ENCODE measurements around the gene RAD50. TPM values are rescaled to one million over a fixed set of nuclear protein-coding genes. Genes with fewer than 3 reads are reported as not detected.
"Not testable (repeated sequence)": the region's sequence is repeated elsewhere in the genome, so short reads cannot be mapped to it uniquely, and the experiment has no call there.

RAD50 gene
- 10 to 100 TPM; 34.2 to 36.1 TPM for total RNA-seq
- polyA plus RNA-seq = 10 to 100 TPM; 12.0 to 30.2 (median 20.0) TPM
- 3.9 to 9.8 (median 8.4) reads per million in 6 experiments for total RNA-seq

GRCh38 chr5:132556763-132557477, at the start of gene RAD50:
Gene RAD50 (plus strand): TSS chr5:132556977. CDS start chr5:132557325, 348 bp downstream.
- POLR2A ChIA-PET = interaction anchor here (0.7 to 1.3 kb wide), 11 partner anchors 28 to 494 kb away, joined by 3 to 7 read pairs (median 3); partner anchors contain the start of genes CCNI2, GDF9, IRF1 and KIF3A
- Mint-ChIP-seq H3K36me3 (peaks cover 0 to 4% (median 0%) of the 10 kb centered on the region in 3 donors), H3K27ac (peak within 1 kb of the TSS; percentile 93 to 99 (median 97)), H3K27me3 (no peaks in the 10 kb centered on the region), H3K4me3 (peak within 1 kb of the TSS; percentile 92 to 99 (median 97)), H3K4me1 (peaks cover 9 to 29% (median 22%) of the 10 kb centered on the region in 4 donors), H3K9me3 (no peaks in the 10 kb centered on the region)
- peak; percentile 95 to 96 for ATAC-seq
- DNase-seq = peak; percentile 84 to 95 (median 92)

GRCh38 chr5:132510076-132510475, 46.7 kb upstream of the RAD50 start:
- H3K27me3 Mint-ChIP-seq = peaks cover 14 to 47% (median 17%) of the 10 kb centered on the region in 5 donors
- H3K4me1 Mint-ChIP-seq = peaks cover 0 to 4% (median 0%) of the 10 kb centered on the region in 4 donors
- H3K27ac Mint-ChIP-seq = no peak overlapping the region
- peaks cover 0 to 16% (median 8%) of the 10 kb centered on the region in 9 donors for H3K9me3 Mint-ChIP-seq
- POLR2A ChIA-PET = interaction anchor here (0.8 kb wide), 1 partner anchor 136 kb away, joined by 3 read pairs; no protein-coding TSS in a partner anchor
- no peaks in the 10 kb centered on the region for H3K36me3 Mint-ChIP-seq
- DNase-seq = no peak
- no peak overlapping the region for H3K4me3 Mint-ChIP-seq
- ATAC-seq = no peak

GRCh38 chr5:132513618-132514336, 43.0 kb upstream of the RAD50 start:
- H3K36me3 Mint-ChIP-seq, DNase-seq, H3K4me1 Mint-ChIP-seq, H3K4me3 Mint-ChIP-seq, POLR2A ChIA-PET, H3K27ac Mint-ChIP-seq, ATAC-seq: not testable (repeated sequence)
- Mint-ChIP-seq H3K9me3 (peaks cover 0 to 16% (median 8%) of the 10 kb centered on the region in 9 donors), H3K27me3 (peaks cover 8 to 20% (median 16%) of the 10 kb centered on the region in 5 donors)

GRCh38 chr5:132522067-132522466, 34.7 kb upstream of the RAD50 start:
- not testable (repeated sequence) for H3K27ac Mint-ChIP-seq, H3K4me3 Mint-ChIP-seq, H3K9me3 Mint-ChIP-seq, ATAC-seq, DNase-seq, H3K27me3 Mint-ChIP-seq, H3K36me3 Mint-ChIP-seq
- peaks cover 2 to 32% (median 5%) of the 10 kb centered on the region in 4 donors for H3K4me1 Mint-ChIP-seq
- POLR2A ChIA-PET = interaction anchor here (0.7 kb wide), 1 partner anchor 84 kb away, joined by 4 read pairs; no protein-coding TSS in a partner anchor

GRCh38 chr5:132524877-132525276, 31.9 kb upstream of the RAD50 start:
- H3K36me3 Mint-ChIP-seq, H3K27me3 Mint-ChIP-seq, DNase-seq, POLR2A ChIA-PET, ATAC-seq, H3K9me3 Mint-ChIP-seq, H3K4me3 Mint-ChIP-seq: not testable (repeated sequence)
- Mint-ChIP-seq H3K4me1 (peaks cover 6 to 49% (median 14%) of the 10 kb centered on the region in 4 donors), H3K27ac (peak overlapping the region in 2 of 10 donors; percentile 49 to 51)

GRCh38 chr5:132525299-132525724, 31.5 kb upstream of the RAD50 start:
- Mint-ChIP-seq H3K4me3 (peak overlapping the region in 2 of 10 donors; percentile 12 to 16), H3K36me3 (no peaks in the 10 kb centered on the region), H3K27ac (peak overlapping the region in 1 of 10 donors; percentile 49), H3K9me3 (peaks cover 0 to 5% (median 0%) of the 10 kb centered on the region in 9 donors), H3K27me3 (no peaks in the 10 kb centered on the region), H3K4me1 (peaks cover 6 to 49% (median 14%) of the 10 kb centered on the region in 4 donors)
- POLR2A ChIA-PET = no interaction called here
- no peak for ATAC-seq
- DNase-seq = no peak

GRCh38 chr5:132526290-132526973, 30.3 kb upstream of the RAD50 start:
- Mint-ChIP-seq H3K27ac (no peak overlapping the region), H3K27me3 (no peaks in the 10 kb centered on the region), H3K4me1 (peaks cover 6 to 43% (median 14%) of the 10 kb centered on the region in 4 donors), H3K36me3 (no peaks in the 10 kb centered on the region), H3K9me3 (no peaks in the 10 kb centered on the region), H3K4me3 (peak overlapping the region in 2 of 10 donors; percentile 7 to 55)
- DNase-seq = peak in 7 of 10 donors; percentile 11 to 67 (median 45)
- peak; percentile 70 to 87 for ATAC-seq
- POLR2A ChIA-PET = no interaction called here

GRCh38 chr5:132526974-132527564, 29.7 kb upstream of the RAD50 start:
- H3K4me3 Mint-ChIP-seq = no peak overlapping the region
- no peaks in the 10 kb centered on the region for H3K36me3 Mint-ChIP-seq
- H3K27me3 Mint-ChIP-seq = no peaks in the 10 kb centered on the region
- ATAC-seq (no peak), DNase-seq (no peak)
- H3K27ac Mint-ChIP-seq = no peak overlapping the region
- H3K9me3 Mint-ChIP-seq = no peaks in the 10 kb centered on the region
- H3K4me1 Mint-ChIP-seq = peaks cover 6 to 43% (median 14%) of the 10 kb centered on the region in 4 donors
- POLR2A ChIA-PET = no interaction called here

GRCh38 chr5:132528021-132528420, 28.8 kb upstream of the RAD50 start:
- Mint-ChIP-seq H3K36me3 (no peaks in the 10 kb centered on the region), H3K9me3 (no peaks in the 10 kb centered on the region), H3K4me3 (no peak overlapping the region), H3K27ac (peak overlapping the region in 1 of 10 donors; percentile 61), H3K4me1 (peaks cover 6 to 43% (median 14%) of the 10 kb centered on the region in 4 donors), H3K27me3 (peaks cover 0 to 3% (median 0%) of the 10 kb centered on the region in 5 donors)
- DNase-seq = no peak
- ATAC-seq = no peak
- POLR2A ChIA-PET = no interaction called here

- H3K36me3 Mint-ChIP-seq = no peaks in the 10 kb centered on the region
- H3K9me3 Mint-ChIP-seq = no peaks in the 10 kb centered on the region
- peak overlapping the region in 1 of 10 donors; percentile 5 for H3K4me3 Mint-ChIP-seq
- peaks cover 0 to 3% (median 0%) of the 10 kb centered on the region in 5 donors for H3K27me3 Mint-ChIP-seq
- H3K27ac Mint-ChIP-seq = peak overlapping the region in 6 of 10 donors; percentile 11 to 78 (median 34)
- peaks cover 6 to 43% (median 14%) of the 10 kb centered on the region in 4 donors for H3K4me1 Mint-ChIP-seq
- POLR2A ChIA-PET = interaction anchor here (0.7 kb wide), 1 partner anchor 28 kb away, joined by 3 read pairs; the partner anchor contains the start of gene RAD50
- ATAC-seq (peak; percentile 42 to 87), DNase-seq (peak in 3 of 10 donors; percentile 2 to 25 (median 22))
Measured at GRCh38 chr5:132528866-132529634, 27.7 kb upstream of the RAD50 start.

- POLR2A ChIA-PET = no interaction called here
- H3K27me3 Mint-ChIP-seq = peaks cover 2 to 15% (median 5%) of the 10 kb centered on the region in 5 donors
- no peak overlapping the region for H3K27ac Mint-ChIP-seq
- no peak overlapping the region for H3K4me3 Mint-ChIP-seq
- H3K36me3 Mint-ChIP-seq = no peaks in the 10 kb centered on the region
- DNase-seq (no peak), ATAC-seq (no peak)
- peaks cover 6 to 28% (median 14%) of the 10 kb centered on the region in 4 donors for H3K4me1 Mint-ChIP-seq
- H3K9me3 Mint-ChIP-seq = no peaks in the 10 kb centered on the region
Measured at GRCh38 chr5:132530946-132531345, 25.8 kb upstream of the RAD50 start.
